Stimulated activated CD4-positive, alpha-beta T cell treated with anti-CD3 and anti-CD28 coated beads, Interleukin-1b, Interleukin-23, amount 100 ng/mL, for 1 hour (primary cell): Measurements from ENCODE around the gene CYFIP1.

Experiments used
- DNase-seq, 2 donors: peaks; one replicate each; pipeline ENCODE4 v3.0.0-alpha.2; 2020; ENCODE audit warnings: low read depth in 2 of 2

The CYFIP1 gene

DNA sequence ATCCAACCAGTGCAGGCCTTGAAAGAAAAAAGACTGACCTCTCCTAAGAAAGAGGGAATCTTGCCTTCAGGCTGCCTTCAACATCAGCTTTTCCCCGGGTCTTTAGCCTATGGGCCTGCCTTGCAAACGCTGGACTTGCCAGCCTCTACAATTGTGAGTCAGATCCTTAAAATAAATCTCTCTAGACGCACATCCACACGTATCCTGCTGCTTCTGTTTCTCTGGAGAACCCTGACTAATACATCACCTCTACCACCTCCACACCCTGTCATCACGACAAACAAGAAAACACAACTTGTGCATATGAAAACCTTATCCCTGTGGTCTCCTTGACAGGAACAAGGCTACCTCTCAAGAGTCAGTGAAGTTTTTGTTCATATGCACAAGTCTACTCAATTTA is 11.8 kb downstream of the CYFIP1 start:
- DNase-seq: no peak

DNA sequence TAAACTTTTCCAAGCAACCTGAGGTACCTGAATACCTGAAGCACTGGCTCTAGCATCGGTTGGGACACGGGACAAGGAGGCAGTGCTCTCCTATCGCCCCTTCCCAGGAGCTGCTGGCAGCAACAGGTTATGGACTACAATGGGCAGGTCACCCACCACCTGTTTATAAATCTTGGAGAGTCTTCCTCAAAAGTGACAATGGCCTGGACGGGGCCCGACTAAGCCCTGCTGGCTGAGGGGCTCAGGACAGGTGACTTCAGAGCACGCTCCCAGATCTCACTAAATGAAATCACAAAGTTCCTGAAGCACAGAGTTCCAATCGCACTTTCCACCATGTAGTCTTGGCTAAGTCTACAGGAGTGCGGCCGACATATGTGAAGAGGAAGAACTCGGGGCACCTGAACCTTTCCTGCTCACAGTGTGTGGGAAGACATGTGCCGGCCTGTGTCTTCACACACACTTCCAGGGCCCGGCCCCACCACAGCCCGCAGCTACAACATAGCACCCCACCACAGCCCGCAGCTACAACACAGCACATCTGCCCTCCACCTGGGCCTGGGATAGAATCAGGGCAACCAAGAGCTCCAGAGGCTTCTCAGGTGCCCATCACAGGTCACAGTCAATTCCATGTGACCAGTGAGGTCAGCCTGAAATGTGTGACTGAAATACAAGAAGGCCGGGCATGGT is 12.9 kb downstream of the CYFIP1 start:
- DNase-seq: no peak

DNA sequence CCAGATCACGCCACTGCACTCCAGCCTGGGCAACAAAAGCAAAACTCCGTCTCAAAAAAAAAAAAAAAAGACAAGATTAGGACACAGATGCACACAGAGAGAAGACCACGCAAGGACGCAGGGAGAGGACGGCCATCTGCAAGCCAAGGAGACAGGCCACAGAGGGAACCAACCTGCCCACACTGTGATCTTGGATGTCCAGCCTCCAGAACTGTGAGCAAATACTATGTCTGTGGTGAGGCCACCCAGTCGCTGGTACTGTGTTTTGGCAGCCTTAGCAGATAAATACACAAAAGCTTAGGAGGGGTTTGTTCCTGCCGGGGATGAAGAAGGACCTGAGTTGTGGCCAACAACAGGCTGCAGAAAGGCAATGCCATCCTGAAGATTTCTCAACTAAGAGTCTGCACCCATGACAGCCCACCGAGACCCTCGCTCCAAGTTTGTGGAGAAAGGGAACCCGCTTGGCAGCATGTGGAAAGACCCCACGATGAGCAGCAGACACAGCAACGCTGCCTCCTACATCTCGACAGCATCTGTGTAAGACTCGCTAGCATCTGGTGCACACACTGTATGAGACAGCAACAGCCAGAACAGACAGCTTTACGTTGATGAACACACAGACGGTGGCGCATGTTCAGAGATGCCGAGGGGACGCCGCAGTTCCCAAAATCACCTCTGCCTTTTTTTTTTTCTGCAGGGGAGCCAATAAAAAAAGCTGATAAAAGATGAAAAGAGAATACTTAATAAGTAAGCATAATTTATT is 13.7 kb downstream of the CYFIP1 start:
- DNase-seq: no peak

DNA sequence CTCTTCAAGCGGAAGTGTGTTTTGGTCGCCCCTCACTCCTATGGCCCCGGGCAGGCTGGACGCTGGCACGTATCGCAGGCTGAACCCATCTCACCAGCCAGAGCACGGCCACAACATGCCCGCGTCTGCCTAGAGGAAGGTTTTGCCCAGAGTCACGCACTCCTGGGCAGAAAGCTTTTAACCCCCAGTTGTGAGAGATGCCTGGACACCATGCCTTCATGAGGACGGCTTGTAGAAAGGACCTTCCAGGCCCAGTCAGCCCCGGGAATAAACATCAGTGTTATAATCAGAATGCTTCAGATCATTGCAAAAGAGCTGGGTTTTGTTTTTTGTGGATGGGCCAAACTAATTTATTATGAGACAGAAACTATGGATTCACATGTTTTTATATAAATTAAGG is 16.5 kb downstream of the CYFIP1 start:
- no peak for DNase-seq

DNA sequence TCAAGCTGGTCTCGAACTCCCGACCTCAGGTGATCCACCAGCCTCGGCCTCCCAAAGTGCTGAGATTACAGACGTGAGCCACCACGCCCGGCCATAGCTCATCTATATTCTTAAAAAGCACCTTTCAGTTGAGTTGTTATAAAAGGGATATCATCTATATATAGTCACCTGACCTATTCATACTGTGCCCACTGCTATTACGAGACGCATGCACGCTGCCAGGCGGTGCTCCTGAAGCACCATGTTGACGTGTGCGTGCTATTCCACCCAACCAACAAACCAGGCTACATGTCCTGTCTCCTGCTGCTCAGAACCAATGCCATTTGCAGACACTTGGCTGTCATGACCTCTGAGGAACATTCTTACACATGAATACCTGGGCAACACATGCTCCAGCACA is 17.6 kb downstream of the CYFIP1 start:
- DNase-seq: no peak

DNA sequence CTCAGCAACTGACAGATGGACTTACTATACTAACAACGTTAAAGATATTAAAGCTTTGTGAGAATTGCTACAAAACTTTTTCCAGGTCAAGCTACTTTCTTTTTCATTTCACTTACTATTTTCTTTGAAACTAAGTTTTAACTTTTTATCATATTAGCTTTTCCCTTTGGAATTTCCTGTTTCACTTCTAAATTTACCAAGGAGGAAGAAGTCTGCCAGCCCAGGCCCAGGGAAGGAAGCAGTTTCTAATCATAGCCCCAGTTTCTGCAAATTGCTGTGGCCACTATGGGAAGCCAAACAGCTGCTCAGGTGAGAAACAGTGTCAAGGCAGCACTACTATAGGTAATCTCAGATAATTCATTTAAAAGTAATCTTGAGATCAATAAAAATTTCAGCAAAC is 18.4 kb downstream of the CYFIP1 start:
- DNase-seq: no peak

DNA sequence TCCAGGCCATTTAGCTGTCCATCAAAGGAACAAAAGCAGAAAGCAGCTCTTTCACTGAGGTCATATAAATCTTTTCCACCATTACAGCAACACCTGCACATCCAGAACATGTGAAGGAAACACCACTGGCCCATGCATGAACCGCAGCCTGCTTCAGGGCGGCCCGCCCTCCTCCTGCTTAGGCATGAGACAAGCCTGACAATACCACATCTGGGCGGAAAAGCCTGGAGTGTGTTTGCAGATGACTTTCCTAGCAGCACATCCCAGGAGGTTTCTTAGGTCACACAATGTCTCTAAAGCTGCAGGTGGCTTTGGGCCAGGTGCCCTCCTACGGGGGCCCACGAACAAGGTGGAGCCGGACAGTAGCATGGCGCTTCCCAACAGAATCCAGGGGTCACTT is 19.6 kb downstream of the CYFIP1 start:
- DNase-seq: no peak

DNA sequence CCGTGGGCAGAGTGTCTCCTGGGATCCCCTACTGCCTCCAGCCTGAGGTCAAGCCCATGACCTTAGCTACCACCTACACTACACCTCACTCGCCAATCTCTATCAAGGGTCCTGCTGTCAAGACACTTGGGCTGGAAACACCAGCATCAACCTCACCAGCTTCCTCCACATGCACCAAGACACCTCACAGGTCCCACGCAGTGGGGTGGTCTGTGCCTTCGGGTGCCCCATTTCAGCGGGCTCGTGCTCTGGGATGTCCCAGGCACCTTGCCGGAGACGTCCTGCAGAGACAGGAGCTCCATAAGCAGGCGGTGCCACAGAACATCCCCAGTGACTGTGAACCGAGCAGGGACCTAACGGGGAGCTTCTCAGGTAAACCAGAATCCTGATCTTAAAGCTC is 20.0 kb downstream of the CYFIP1 start:
- DNase-seq: no peak

DNA sequence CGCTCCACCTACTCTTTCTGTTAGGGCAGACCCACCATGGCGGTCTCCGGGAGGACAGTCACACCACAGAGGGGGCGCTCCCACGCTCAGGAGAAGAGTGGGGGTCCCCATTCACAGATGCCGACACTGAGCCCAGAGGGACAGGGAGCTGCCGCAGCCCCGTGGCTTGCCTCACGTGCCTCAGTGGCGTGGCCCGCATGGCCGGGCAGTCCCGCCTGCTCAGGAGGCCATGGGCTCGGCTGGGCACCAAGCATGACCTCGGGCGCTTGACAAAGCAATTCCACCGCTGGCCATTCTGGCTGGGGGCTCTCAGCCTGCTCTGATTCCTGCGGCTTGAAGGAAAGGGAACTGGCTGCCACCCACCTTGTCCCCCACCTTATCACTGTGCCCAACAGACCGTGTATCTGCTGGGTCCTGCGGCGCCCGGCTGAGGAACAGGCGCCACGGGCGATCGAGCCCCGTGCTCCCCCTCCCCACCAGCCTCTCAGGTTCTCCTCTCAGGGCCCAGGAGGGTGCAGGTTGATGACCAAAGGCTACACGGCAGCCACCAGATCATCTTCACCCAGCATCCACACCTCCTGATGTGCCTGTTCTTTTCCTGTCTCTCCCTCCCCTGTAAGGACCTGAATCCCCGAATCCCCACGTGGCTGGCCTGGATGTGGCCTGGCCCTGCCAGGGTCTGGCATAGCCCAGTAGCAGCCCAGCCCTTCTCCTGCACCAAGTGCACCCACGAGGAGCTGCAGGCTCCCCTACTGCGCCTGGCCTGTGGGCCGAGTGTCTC is 20.7 kb downstream of the CYFIP1 start:
- no peak for DNase-seq

DNA sequence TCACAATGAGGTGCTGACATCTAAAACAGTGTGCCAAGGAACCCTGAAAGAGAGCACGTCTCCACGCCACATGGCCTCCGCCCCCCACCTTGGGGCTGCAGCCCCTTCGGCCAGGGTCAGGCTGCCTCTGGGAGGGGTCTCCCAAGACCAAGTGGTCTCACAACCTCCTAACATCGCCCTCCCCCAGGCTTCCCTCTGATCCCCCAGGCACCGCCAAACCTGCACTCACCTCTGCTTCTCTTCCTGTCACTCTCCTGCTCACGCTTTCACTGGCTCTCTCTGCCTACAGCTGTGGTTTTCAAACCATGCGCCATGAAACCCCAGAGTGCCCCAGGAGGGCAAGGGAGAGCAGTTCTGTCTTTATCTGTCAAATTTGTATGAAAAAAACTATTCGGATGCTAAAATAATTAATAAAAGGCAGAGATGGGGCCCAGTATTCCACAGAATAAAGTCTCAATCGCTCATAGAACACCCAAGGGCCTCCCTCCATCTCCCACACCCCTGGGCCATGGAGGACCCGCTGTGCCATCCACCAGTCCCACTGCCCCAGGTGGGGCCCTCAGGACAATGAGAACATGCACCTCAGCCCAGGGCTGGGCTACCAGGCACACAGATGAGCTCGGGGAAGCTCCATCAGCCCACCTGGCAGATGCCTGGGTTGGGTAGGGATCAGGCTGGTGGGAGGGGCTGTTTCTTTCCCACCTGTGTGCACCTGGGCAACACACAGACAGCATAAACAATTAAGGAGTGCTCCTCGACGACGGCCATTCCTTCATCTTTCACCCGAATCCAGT is 21.5 kb downstream of the CYFIP1 start:
- DNase-seq: no peak

DNA sequence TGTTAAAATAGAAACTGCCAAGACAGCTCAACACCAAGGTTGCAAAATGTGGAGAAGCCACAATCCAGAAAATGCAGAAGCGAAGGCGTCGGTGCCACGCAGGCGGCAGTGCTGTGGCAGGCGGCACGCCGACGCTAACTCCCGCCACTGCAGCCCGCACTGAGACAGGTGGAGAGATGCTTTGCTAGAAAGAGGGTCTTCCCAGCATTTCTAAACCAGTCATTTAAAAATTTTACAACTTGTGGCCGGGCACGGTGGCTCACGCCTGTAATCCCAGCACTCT is 23.2 kb downstream of the CYFIP1 start:
- no peak for DNase-seq

DNA sequence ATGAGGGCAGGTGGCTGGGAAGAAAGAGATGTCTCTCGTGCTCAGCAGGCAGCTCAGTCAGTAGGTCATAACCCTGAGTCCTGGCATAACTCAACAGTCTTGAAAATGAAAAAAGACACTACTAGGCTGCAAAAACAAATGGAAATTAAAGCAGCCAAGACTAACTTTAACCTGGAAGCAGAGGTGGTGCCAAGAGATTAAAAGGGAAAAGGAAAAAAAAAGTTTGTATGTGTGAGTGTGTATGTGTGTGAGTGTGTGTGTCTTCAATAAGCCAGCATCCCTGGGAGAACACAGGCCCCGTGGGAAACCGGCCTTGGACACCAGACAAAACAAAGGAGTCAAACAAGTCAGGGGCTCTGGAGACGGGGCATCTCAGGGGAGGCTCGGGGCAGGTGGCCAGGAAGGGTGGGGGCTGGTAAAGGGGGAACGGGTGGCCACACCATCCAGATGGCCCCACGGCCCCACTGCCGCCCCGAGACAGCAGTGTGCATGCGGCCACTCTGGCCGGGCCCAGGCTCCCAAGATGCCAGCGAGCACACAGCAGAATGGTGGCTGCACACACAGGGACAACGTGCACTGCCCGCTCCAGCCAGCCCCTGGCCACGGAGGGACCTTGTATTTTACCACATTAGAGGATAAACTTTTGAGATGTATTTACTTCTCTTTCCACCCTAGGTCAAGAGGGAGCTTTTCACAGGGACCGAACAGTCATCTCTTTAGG is 23.8 kb downstream of the CYFIP1 start:
- no peak for DNase-seq

DNA sequence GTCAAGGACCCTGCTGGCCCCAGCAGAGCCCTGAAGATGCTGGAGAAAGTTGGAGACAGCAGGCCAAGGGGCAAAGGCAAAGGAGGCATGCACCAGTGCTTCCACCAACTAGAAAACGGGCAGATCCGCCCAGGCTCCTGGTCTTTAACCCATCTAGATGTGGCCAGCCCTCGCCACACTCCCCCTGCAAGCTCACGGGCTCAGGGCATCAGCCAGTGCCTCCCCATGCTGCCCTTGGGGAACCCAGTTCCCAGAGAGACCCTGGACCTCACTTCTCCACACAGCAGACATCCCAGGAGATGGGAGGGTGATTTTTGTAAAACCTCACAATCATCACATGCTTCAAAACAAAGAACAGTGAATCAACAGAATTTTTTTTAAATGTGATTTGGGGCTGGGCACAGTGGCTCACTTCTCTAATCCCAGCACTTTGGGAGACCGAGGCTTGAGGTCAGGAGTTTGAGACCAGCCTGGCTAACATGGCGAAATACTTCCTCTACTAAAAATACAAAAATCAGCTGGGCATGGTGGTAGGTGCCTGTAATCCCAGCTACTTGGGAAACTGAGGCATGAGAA is 24.5 kb downstream of the CYFIP1 start:
- no peak for DNase-seq

DNA sequence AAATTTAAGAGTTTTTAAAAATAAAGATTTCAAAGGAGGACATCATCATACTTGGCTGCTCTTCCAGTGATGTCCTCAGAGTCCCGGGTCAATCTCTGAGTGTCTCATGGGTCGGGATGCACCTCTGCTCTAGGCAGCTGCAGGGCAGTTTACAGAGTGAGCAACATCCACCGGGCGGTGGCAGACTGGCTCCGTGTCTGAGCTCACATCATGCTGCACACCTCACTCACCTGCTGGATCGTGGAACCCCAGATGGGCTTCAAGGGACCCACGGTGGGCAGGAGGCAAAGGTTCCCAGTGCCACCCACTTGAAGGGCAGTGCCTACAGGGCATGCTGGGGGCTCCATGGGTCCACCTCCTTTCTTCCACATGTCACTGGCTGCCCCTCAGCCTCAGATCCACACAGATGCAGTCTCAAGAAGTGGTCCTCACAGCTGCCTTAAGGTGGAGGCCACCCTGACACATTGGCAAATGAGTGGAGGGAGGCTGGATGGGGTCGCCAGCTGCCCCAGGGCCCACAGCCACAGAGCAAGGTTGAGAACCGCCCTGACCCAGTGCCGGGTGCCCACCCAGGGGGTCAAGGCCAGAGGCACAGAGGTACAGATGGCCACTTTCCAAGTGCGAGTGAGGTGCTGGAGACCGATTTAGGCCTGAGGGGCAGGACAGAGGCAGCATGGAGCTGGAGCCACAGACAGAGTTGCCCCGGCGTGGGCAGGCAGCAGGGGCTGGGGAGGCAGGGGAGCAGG is 25.2 kb downstream of the CYFIP1 start:
- DNase-seq: no peak

DNA sequence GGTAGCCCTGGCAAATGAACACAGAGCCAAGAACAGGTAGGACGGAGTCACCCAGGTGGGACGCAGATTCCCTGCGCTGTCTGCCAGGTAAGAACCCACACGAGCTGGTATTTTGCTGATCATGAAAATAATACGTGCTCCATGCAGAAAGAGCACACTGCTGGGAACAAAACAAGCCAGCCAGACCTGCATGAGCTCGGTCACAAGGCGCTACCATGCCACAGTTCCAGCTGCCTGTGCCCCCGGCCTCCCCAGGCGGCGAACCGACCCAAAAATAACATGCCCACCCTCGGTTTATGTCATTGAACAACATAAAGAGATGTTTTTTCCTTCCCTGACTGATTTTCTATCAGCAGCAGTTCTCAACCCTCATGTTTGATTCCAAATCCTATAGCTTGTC is 25.8 kb downstream of the CYFIP1 start:
- DNase-seq: no peak

DNA sequence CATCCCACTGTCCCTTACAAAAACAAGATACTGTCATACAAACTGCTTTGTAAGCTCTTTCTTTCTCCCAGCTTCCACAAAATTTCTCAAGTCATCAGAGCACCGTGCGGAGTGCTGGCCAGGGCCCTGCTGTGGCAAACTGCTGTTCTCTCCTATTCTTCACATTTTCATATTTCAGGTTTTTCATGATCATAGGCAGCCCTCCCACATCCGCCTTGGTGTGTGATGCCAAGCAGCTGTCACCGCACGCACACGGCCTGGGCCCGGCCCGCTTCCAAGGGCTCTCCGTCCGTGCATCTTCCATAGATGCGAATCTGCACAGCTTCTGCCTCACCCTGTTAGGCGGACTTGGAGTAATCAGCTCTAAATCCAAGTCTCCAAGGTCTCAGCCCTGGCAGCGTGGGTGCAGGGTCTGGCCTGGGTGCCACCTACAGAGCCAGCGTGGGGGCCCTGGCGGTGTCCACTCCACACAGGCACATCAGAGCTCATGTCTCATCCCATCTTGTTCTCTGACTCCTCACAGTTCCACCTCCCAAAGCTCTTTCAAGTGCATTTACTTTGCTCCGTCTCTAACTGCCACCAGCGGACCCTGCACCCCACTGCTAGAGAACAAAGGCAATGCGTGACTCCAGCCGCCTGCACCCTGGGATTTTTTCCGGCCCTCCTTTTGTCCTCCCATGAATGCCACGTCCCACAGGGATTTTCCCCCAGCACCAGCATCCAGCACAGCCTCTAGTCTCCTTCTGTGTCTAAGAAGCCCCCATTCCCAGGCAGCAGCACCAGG is 27.2 kb downstream of the CYFIP1 start:
- no peak for DNase-seq

DNA sequence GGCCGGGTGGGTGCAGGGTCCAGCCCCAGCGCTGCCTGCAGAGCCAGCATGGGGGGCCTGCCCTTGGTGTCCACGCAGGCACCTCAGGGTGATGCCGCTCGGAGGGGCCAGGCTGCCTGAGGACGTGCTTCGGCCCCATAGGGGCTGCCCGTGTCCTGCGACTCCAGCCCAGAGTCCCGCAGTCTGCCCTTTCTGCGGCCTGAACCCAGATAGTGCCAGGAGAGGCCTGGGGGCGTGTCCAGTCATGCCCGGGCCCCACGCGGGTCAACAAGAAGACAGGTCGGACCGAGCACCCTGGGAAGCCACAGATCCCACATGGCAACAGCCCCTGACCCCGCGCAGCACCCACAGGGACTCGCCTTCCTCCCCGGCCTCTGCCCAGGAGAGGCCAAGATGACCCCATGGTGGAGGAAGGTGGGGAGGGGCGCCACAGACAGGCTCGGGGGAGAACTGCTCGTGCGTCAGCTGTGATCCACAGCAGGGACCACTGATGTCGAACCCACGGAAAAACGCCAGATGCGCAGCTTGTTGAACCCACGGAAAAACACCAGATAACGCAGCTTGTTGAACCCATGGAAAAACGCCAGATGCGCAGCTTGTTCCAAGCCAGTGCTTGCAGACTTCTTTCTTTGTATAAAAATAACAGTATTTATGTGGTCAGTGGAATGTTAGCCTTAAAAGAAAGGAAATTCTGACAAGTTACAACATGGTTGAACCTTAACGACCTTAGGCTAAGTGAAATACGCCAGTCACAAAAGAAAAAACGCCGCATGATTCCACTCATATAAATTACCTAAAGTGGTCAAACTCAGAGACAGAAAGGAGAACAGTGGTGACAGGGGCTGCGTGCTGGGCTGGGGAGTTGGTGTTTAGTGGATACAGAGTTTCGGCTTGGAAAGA is 28.5 kb downstream of the CYFIP1 start:
- no peak for DNase-seq

DNA sequence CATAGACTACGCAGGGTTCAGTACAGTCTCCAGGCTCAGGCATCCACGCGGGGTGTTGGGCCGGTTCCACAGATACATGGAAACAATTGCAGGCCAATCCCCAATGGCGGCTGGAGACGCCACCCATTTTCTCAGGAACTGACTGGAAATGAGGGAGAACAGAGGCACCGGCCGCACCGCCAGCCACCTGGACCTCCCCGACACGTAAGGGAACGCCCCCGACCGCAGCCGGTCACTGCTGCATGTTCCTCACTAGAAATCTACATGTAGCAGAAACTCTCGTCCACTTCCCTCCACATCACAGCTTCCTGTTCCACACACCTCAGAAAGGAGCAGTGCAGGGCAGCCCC is 29.2 kb downstream of the CYFIP1 start:
- no peak for DNase-seq
